Testis (tissue), 3 donors: Measurements from ENCODE around the gene KPNA3. TPM values are rescaled to one million over a fixed set of nuclear protein-coding genes. Genes with fewer than 3 reads are reported as not detected.

Experiments
- DNase-seq: peaks from one replicate; pipeline ENCODE4 v3.0.0-alpha.2; 2019
- H3K27ac ChIP-seq, 2 donors: fragments of 200-600 bp; sonication (generic); one replicate each; pipeline ENCODE4 v1.5.1; 2019
- H3K27me3 ChIP-seq: fragments of 200-600 bp; sonication (generic); one replicate; pipeline ENCODE4 v1.5.1; 2019
- H3K36me3 ChIP-seq: fragments of 200-600 bp; sonication (generic); one replicate; pipeline ENCODE4 v1.5.1; 2017; ENCODE audit warnings: low read depth; ENCODE audit errors: missing control alignments
- H3K4me1 ChIP-seq: fragments of 200-600 bp; sonication (generic); one replicate; pipeline ENCODE4 v1.5.1; 2019
- H3K4me3 ChIP-seq, 2 donors: fragments of 200-600 bp; sonication (generic); one replicate each; pipeline ENCODE4 v1.5.1; 2017 to 2019
- H3K9me3 ChIP-seq: fragments of 200-600 bp; sonication (generic); one replicate; pipeline ENCODE4 v1.5.1; 2017
- CTCF ChIP-seq, 3 experiments: fragments of 450-650 bp in 2 of 3; fragments of 200-600 bp in 1 of 3; sonication (generic) in 1 of 3; IDR thresholded peaks; one replicate each; pipeline ENCODE4 v1.5.1; 2016 to 2019; ENCODE audit warnings: antibody characterized with exemption in 3 of 3, mild to moderate bottlenecking in 2 of 3, moderate library complexity in 1 of 3
- POLR2A ChIP-seq: fragments of 450-650 bp; IDR thresholded peaks from one replicate; pipeline ENCODE4 v1.6.1; 2017; ENCODE audit warnings: antibody characterized with exemption, mild to moderate bottlenecking, moderate library complexity
- WGBS, 2 donors: methylation state at CpG; one replicate each; pipeline ENCODE4 v1.1.5; 2018; 5-methylcytosine and 5-hydroxymethylcytosine counted together
- intact Hi-C: fragments of 100-400 bp; cut with DNase I; formaldehyde crosslinking; loops from one replicate; pipeline ENCODE4 v1.15.1; 2023; ENCODE audit warnings: low total_unique reads
- polyA plus RNA-seq: library from polyadenylated mRNA; stranded (reverse); fragments of 350-450 nt; fragmentation: Illumina TruSeq; extraction: RNeasy Lipid Tissue Mini Kit (QIAGEN cat#74804); gene quantifications from one replicate; pipeline ENCODE4 v1.2.3, GENCODE V29; 2014; ENCODE audit warnings: low read depth, low replicate concordance; ENCODE audit not compliant: insufficient read depth
- total RNA-seq, 2 donors: library from RNA; depleted of rRNA; stranded (reverse); fragments of >200 nt; gene quantifications; one replicate each; pipeline ENCODE4 v1.2.3, GENCODE V29; 2016

The KPNA3 gene
- total and polyA plus RNA-seq, 3 donors from 2014 or later = 39.4 to 51.3 (median 46.5) TPM

- H3K4me3 ChIP-seq = peak overlapping the region in 1 of 2 donors; percentile 6
- no peaks in the 10 kb centered on the region for H3K36me3 ChIP-seq
- WGBS, 2 donors = 57 to 62% methylated on average over 9 of the region's 9 CpGs
- intact Hi-C loops = loop anchor here (10.0 kb wide), 1 partner anchor 188 kb away; no protein-coding TSS in a partner anchor
- DNase-seq = no peak
- H3K9me3 ChIP-seq = no peaks in the 10 kb centered on the region
- no peaks in the 10 kb centered on the region for H3K27me3 ChIP-seq
- no peaks in the 10 kb centered on the region for H3K4me1 ChIP-seq
- no peak overlapping the region for H3K27ac ChIP-seq
- TF ChIP-seq CTCF (IDR thresholded peaks at IDR 0.05) (no peak), POLR2A (no peak)
Measured at GRCh38 chr13:49657241-49657641, 135.2 kb downstream of the KPNA3 start.

- Histone ChIP-seq H3K36me3 (no peaks in the 10 kb centered on the region), H3K4me1 (no peaks in the 10 kb centered on the region), H3K27me3 (no peaks in the 10 kb centered on the region), H3K27ac (no peak overlapping the region), H3K9me3 (no peaks in the 10 kb centered on the region), H3K4me3 (no peak overlapping the region)
- intact Hi-C loops = loop anchor here (10.0 kb wide), 1 partner anchor 189 kb away; no protein-coding TSS in a partner anchor
- WGBS, 2 donors = 81 to 83% methylated on average over 3 of the region's 3 CpGs
- TF ChIP-seq CTCF (IDR thresholded peaks at IDR 0.05) (no peak), POLR2A (no peak)
- no peak for DNase-seq
Measured at GRCh38 chr13:49655906-49656305, 136.6 kb downstream of the KPNA3 start.

- Histone ChIP-seq H3K27ac (no peak overlapping the region), H3K4me1 (no peaks in the 10 kb centered on the region), H3K27me3 (no peaks in the 10 kb centered on the region), H3K9me3 (no peaks in the 10 kb centered on the region), H3K4me3 (no peak overlapping the region), H3K36me3 (no peaks in the 10 kb centered on the region)
- TF ChIP-seq POLR2A (no peak), CTCF (IDR thresholded peaks at IDR 0.05) (no peak)
- intact Hi-C loops = loop anchor here (10.0 kb wide), 1 partner anchor 191 kb away; no protein-coding TSS in a partner anchor
- DNase-seq = no peak
- 84 to 88% methylated on average over 3 of the region's 3 CpGs for WGBS, 2 donors
Measured at GRCh38 chr13:49654011-49654410, 138.5 kb downstream of the KPNA3 start.

- Histone ChIP-seq H3K4me1 (no peaks in the 10 kb centered on the region), H3K4me3 (no peak overlapping the region), H3K27ac (no peak overlapping the region), H3K36me3 (no peaks in the 10 kb centered on the region), H3K9me3 (no peaks in the 10 kb centered on the region), H3K27me3 (no peaks in the 10 kb centered on the region)
- no peak for TF ChIP-seq CTCF (IDR thresholded peaks at IDR 0.05)
- no peak for TF ChIP-seq POLR2A
- DNase-seq = no peak
- intact Hi-C loops = loop anchor here (10.0 kb wide), 1 partner anchor 191 kb away; no protein-coding TSS in a partner anchor
Measured at GRCh38 chr13:49653478-49653877, 139.0 kb downstream of the KPNA3 start.
